NCI-H446 (cell line): ENCODE data around the gene POMT1.
"Not testable (repeated sequence)": the region's sequence is repeated elsewhere in the genome, so short reads cannot be mapped to it uniquely, and the experiment has no call there.

ENCODE experiments used
- DNase-seq, 2 experiments: peaks; one replicate each; lab custom pipeline; 2025; lab: John Stamatoyannopoulos, UW

The POMT1 gene

GRCh38 chr9:131502781-131503625, at the start of gene POMT1:
Gene POMT1, plus strand, starts transcription at chr9:131502918. Its CDS starts 1,301 bp downstream, at chr9:131504219.
- peak; percentile 52 to 85 for DNase-seq

DNA sequence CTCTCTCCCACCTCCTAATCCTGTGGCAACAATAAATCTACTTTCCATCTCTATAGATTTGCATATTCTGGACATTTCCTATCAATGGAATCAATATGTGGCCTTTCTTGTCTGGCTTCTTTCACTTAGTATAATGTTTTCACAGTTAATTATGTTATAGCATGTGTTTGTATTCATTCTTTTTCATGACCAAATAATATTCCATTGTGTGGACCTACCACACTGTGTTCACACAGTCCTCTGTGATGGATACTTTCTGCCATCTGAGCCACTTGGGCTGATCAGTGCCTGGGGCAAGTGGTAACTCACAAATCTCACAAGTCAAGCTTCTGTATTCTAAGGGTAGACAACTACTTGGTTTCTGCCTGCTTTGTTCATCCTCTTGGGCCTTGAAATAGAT, 48.7 kb upstream of the POMT1 start:
- no peak for DNase-seq

DNA sequence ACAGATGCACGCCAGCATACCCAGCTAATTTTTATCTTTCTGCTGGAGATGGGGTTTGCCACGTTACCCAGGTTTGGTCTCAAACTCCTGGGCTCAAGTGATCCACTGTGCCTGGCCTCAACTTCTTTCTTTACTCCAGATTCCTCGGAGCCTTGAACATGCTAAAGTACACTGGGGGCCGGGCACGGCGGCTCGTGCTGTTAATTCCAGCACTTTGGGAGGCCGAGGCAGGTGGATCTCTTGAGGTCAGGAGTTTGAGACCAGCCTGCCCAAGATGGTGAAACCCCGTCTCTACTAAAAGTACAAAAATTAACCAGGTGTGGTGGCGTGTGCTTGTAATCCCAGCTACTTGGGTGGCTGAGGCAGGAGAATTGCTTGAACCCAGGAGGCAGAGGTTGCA, 47.1 kb upstream of the POMT1 start:
- DNase-seq = not testable (repeated sequence)

GRCh38 chr9:131457746-131458145, 45.0 kb upstream of the POMT1 start:
- no peak for DNase-seq

- DNase-seq = no peak
Measured at GRCh38 chr9:131459056-131459455, 43.7 kb upstream of the POMT1 start.

DNA sequence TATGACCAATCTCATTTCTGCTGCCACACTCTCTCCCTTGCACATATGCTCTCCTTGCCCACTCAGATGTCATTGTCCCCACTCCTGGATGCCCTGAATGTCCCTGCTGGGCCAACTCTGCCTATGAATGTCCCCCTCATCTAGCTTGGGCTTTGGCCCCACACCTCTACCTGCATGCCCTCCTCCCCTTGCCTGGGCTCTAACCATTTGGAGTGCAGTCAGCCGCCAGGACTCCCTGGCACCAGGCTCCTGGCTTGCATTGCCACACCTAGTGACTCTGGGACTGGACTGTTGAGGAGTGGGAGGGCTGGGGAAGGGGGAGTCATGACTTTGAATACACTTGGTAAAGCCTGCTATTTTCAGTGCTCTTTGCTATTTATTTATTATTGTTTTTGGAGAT, 41.6 kb upstream of the POMT1 start:
- DNase-seq = no peak

DNA sequence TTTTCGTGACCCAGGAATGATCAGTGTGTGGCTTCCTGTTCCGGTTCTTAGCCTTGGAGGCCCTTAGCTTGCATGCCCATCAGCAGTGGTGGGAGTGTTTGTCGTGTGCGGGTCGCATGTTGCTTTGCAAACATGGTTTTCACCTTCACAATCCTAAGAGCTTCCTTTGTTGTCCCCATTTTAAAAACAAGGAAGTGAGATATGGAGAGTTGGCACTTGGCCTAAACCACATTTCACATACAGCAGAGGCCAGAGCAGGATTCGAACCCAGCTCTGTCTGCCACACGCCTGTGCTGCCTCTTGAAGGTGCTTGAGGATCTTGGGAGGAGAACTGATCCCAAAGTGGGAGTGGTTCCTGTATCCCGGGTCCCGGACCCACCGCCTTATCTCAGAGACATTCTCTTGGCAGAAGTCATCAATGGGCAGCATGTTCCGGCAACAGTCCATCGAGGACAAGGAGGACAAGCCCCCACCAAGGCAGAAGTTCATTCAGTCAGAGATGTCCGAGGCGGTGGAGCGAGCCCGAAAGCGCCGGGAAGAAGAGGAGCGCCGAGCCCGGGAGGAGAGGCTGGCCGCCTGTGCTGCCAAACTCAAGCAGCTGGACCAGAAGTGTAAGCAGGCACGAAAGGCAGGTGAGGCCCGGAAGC, 38.2 kb upstream of the POMT1 start:
- DNase-seq = no peak

DNA sequence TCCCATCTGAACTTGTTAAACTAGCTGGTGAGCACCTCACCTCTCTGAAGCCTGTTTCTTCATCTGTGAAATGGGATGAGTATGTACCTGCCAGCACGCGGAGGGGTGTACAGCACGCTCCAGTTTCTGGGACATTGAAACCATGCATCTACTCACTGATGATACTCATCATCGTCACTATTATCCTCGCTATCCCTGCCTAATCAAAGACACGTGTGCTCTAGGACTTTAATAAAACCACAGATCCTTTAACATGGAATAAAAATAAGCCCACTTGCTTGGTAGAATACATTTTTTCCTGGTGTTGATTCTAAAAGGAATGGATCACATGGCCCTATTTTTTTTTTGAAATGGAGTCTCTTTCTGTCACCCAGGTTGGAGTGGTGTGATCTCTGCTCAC, 37.3 kb upstream of the POMT1 start:
- DNase-seq = no peak

DNA sequence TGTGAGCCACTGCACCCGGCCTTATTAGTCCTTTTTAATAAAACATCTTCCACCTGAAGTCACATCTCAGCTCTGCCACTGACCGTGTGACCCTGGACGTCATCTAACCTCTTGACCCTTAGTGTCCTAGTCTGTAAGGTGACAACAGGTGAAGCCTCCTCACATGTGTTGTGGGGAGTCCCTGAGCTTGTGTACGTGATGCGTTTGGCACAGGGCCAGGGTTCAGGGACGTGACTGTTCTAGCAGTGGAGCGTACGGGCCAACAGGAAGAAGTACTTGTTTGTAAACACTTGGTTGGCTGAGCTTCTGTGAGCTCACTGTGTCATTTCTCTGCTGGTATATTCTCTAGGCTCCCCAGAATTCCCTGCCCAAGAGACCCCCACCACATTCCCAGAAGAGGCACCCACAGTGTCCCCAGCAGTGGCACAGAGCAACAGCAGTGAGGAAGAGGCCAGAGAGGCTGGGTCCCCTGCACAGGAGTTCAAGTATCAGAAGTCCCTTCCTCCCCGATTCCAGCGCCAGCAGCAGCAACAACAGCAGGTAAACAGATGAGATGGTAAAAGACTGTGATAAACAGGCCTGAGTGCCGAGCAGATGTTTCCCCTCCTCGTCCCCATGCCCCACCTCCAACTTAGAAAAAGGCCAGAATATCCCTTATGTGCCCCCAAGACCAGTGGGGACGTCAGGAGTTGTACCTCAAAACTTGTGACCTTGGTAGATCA, 35.3 kb upstream of the POMT1 start:
- no peak for DNase-seq

DNA sequence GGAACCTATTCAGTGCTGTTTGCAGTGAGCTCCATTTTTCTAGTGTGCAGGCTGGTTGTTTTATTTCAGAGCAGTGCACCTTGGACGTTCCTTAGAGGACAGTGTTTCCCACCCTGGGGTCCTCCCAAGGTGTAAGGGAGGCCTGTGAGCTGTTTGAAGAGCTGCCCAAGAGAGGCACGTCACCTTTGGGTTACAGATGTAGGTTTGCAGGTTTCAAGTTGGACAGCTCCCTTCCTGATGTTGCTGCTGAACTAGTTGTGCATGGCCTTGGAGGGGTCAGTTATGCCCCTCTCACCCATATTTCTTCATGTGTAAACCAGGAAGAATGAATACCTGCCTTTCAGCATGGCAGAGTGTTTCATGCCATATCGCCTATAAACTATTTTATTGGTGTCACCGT, 34.7 kb upstream of the POMT1 start:
- DNase-seq = no peak

DNA sequence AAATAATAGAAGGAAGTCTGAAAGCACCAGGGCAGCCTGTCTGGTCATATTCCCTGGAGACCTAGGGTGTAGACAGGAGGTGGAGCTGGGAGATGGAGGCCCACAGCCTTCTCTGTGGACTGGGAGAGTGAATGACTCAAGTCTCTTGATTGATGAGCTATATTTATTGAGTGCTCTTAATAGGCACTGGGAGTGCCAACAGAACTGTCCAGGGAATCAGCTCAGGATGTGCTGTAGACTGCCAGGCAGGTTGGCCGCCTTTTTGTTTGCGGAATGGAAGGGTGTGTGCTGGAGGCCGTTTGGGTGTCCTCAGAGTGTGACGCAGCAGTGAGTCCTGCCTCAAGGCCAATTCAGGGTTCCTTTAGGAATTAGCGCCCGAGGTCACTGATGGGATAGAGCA, 33.4 kb upstream of the POMT1 start:
- no peak for DNase-seq

GRCh38 chr9:131469951-131470350, 32.8 kb upstream of the POMT1 start:
- DNase-seq = no peak

GRCh38 chr9:131470581-131470991, 32.1 kb upstream of the POMT1 start:
- no peak for DNase-seq

- DNase-seq = not testable (repeated sequence)
Measured at GRCh38 chr9:131472085-131472484, 30.6 kb upstream of the POMT1 start.

- no peak for DNase-seq
Measured at GRCh38 chr9:131473198-131473885, 29.4 kb upstream of the POMT1 start.

DNA sequence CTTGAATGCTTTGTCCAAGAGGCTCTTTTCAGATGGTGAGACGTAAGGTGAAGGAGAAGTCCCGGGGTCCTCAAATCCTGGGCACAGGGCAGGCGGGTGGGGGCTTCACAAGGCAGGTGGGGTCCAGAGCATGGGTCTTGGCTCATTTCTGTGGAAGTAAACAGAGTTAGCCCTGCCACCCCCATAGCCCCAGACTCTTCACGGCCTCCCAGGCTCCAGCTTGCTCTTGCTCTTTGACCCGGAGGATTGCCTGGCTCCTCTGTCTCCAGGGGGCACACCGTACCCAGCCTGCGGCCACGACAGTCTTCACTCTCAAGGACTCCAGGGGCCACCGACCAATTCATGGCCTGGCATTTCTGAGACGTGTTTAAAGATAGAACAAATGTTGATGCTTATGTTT, 28.8 kb upstream of the POMT1 start:
- DNase-seq = no peak

DNA sequence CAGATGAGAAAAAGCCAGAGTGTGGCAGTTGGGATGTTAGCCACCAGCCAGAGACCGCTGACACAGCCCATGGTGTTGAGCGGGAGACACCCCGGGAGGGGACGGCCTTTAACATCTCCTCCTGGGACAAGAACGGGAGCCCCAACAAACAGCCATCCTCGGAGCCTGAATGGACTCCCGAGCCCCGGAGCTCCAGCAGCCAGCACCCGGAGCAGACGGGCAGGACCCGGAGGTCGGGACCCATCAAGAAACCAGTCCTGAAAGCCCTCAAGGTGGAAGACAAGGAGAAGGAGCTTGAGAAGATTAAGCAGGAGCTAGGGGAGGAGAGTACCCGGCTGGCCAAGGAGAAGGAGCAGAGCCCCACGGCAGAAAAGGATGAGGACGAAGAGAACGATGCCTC, 28.0 kb upstream of the POMT1 start:
- no peak for DNase-seq

GRCh38 chr9:131475111-131475955, 27.4 kb upstream of the POMT1 start:
- DNase-seq = no peak

GRCh38 chr9:131475956-131476776, 26.6 kb upstream of the POMT1 start:
- no peak for DNase-seq

DNA sequence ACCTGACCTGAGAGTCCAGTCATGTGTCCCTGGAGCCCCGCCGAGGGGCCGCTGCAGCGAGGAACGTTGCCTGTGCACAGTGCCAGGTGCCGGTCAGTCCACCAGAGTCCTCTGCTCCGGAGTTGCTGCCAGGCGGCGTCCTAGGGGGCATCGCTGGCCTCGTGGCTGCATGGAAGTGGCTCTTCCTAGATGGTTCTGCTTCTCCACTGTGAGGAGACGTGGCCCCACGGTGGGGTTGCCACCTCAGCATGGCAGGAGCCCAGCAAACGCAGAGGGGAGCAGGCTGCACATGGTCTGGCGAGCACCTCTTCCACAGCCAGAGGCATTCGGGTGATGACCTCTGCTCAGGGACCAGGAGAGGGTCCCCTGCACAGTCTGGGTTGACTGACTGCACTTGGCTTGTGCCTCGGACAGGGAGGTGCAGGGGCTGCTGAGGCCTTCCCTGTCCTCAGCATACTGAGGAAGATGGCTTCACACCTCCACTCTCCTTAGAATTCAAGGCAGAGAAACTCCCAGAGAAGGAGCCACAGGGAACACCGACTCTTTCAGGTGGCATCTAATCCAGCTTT, 25.9 kb upstream of the POMT1 start:
- DNase-seq = no peak
